ENCODE data around the gene GPX3. TPM values are rescaled to one million over a fixed set of nuclear protein-coding genes. Genes with fewer than 3 reads are reported as not detected.

The GPX3 gene
- total and polyA plus RNA-seq, 12 donors, result 208 to 1,234 (median 702) TPM

GRCh38 chr5:151058301-151058700 is 37.9 kb downstream of the GPX3 start:
- 85 to 96% methylated on average over 5 of the region's 5 CpGs for WGBS, 2 donors
- no peak for DNase-seq
- H3K4me3 ChIP-seq, result no peak overlapping the region
- TF ChIP-seq, protein P1, sequence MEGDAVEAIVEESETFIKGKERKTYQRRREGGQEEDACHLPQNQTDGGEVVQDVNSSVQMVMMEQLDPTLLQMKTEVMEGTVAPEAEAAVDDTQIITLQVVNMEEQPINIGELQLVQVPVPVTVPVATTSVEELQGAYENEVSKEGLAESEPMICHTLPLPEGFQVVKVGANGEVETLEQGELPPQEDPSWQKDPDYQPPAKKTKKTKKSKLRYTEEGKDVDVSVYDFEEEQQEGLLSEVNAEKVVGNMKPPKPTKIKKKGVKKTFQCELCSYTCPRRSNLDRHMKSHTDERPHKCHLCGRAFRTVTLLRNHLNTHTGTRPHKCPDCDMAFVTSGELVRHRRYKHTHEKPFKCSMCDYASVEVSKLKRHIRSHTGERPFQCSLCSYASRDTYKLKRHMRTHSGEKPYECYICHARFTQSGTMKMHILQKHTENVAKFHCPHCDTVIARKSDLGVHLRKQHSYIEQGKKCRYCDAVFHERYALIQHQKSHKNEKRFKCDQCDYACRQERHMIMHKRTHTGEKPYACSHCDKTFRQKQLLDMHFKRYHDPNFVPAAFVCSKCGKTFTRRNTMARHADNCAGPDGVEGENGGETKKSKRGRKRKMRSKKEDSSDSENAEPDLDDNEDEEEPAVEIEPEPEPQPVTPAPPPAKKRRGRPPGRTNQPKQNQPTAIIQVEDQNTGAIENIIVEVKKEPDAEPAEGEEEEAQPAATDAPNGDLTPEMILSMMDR (IDR thresholded peaks at IDR 0.05), result no peak
- no peaks in the 10 kb centered on the region for H3K9me3 ChIP-seq
- ATAC-seq, result no peak
- peaks cover 18 to 95% (median 44%) of the 10 kb centered on the region in 9 donors for H3K4me1 ChIP-seq
- intact Hi-C loops (cut with DNase I), result loop anchor here in 2 of 10 donors (5.0 to 10.0 kb wide), 2 partner anchors 176 to 184 kb away; no protein-coding TSS in a partner anchor
- peaks cover 0 to 97% (median 56%) of the 10 kb centered on the region in 9 donors for H3K36me3 ChIP-seq
- no peaks in the 10 kb centered on the region for H3K27me3 ChIP-seq
- peak overlapping the region in 5 of 10 donors; percentile 47 to 89 (median 78) for H3K27ac ChIP-seq

GRCh38 chr5:151058891-151059489 is 38.6 kb downstream of the GPX3 start:
- Histone ChIP-seq H3K9me3 (no peaks in the 10 kb centered on the region), H3K36me3 (peaks cover 0 to 90% (median 56%) of the 10 kb centered on the region in 9 donors), H3K27me3 (no peaks in the 10 kb centered on the region), H3K4me1 (peaks cover 24 to 95% (median 51%) of the 10 kb centered on the region in 9 donors), H3K27ac (peak overlapping the region in 9 of 10 donors; percentile 4 to 89 (median 61)), H3K4me3 (no peak overlapping the region)
- WGBS, 2 donors, result 78 to 82% methylated on average over 7 of the region's 7 CpGs
- ATAC-seq (peak in 3 of 8 donors; percentile 18 to 29 (median 21)), DNase-seq (no peak)
- intact Hi-C loops (cut with DNase I), result loop anchor here in 2 of 10 donors (5.0 to 10.0 kb wide), 2 partner anchors 176 to 183 kb away; no protein-coding TSS in a partner anchor
- TF ChIP-seq, protein P1 (IDR thresholded peaks at IDR 0.05), result peak in 2 of 9 donors; percentile 19 to 33

- ATAC-seq, result peak in 1 of 8 donors; percentile 32
- no peak for DNase-seq
- no peak overlapping the region for H3K4me3 ChIP-seq
- TF ChIP-seq, protein P1 (IDR thresholded peaks at IDR 0.05), result no peak
- peak overlapping the region in 9 of 10 donors; percentile 56 to 89 (median 78) for H3K27ac ChIP-seq
- intact Hi-C loops (cut with DNase I), result loop anchor here in 1 of 10 donors (5.0 kb wide), 1 partner anchor 47 kb away; no protein-coding TSS in a partner anchor
- peaks cover 34 to 96% (median 68%) of the 10 kb centered on the region in 9 donors for H3K4me1 ChIP-seq
- 66 to 78% methylated on average over 6 of the region's 6 CpGs for WGBS, 2 donors
- H3K36me3 ChIP-seq, result peaks cover 0 to 79% (median 46%) of the 10 kb centered on the region in 9 donors
- no peaks in the 10 kb centered on the region for H3K27me3 ChIP-seq
- no peaks in the 10 kb centered on the region for H3K9me3 ChIP-seq
Measured at GRCh38 chr5:151060742-151061141, 40.4 kb downstream of the GPX3 start.

GRCh38 chr5:151062405-151063141 is 42.2 kb downstream of the GPX3 start:
- TF ChIP-seq, protein P1 (IDR thresholded peaks at IDR 0.05), result no peak
- WGBS, 2 donors, result 77 to 78% methylated on average over 5 of the region's 5 CpGs
- no peaks in the 10 kb centered on the region for H3K27me3 ChIP-seq
- H3K4me1 ChIP-seq, result peaks cover 38 to 96% (median 87%) of the 10 kb centered on the region in 9 donors
- H3K36me3 ChIP-seq, result peaks cover 0 to 77% (median 30%) of the 10 kb centered on the region in 9 donors
- intact Hi-C loops (cut with DNase I), result loop anchor here in 1 of 10 donors (5.0 kb wide), 1 partner anchor 45 kb away; no protein-coding TSS in a partner anchor
- DNase-seq (no peak), ATAC-seq (peak in 2 of 8 donors; percentile 0 to 15)
- H3K4me3 ChIP-seq, result no peak overlapping the region
- peak overlapping the region; percentile 78 to 93 (median 88) for H3K27ac ChIP-seq
- no peaks in the 10 kb centered on the region for H3K9me3 ChIP-seq

All from heart right ventricle (tissue), 16 donors.